H9 (cell line): ENCODE measurements around the gene COL28A1. TPM values are rescaled to one million over a fixed set of nuclear protein-coding genes. Genes with fewer than 3 reads are reported as not detected.

ENCODE experiments used
- DNase-seq: peaks from one replicate; pipeline ENCODE4 v3.0.0-alpha.2; 2017
- H2AFZ ChIP-seq: one replicate; pipeline ENCODE4 v1.6.1; 2013; ENCODE audit warnings: mild to moderate bottlenecking, low read length, control low read depth, moderate library complexity
- H2AK5ac ChIP-seq: 2 replicates; pipeline ENCODE4 v1.6.1; 2013; ENCODE audit warnings: low read length, control low read depth, mixed read lengths; ENCODE audit not compliant: insufficient read length
- H2BK120ac ChIP-seq: one replicate; pipeline ENCODE4 v1.6.1; 2013; ENCODE audit warnings: low read depth, mild to moderate bottlenecking, low read length, control low read depth, inconsistent platforms; ENCODE audit not compliant: poor library complexity, severe bottlenecking
- H2BK12ac ChIP-seq: 2 replicates; pipeline ENCODE4 v1.6.1; 2013; ENCODE audit warnings: low read length, control low read depth, mixed read lengths, low read depth; ENCODE audit not compliant: insufficient read length
- H2BK15ac ChIP-seq: 2 replicates; pipeline ENCODE4 v1.6.1; 2013; ENCODE audit warnings: low read depth, low read length, control low read depth
- H2BK20ac ChIP-seq: one replicate; pipeline ENCODE4 v1.6.1; 2013; ENCODE audit warnings: low read depth, mild to moderate bottlenecking, low read length, control low read depth, inconsistent platforms; ENCODE audit not compliant: poor library complexity, severe bottlenecking
- H2BK5ac ChIP-seq: 2 replicates; pipeline ENCODE4 v1.6.1; 2013; ENCODE audit warnings: low read length, control low read depth, mixed read lengths; ENCODE audit not compliant: insufficient read length
- H3K14ac ChIP-seq: 2 replicates; pipeline ENCODE4 v1.6.1; 2013; ENCODE audit warnings: low read length, control low read depth; ENCODE audit not compliant: insufficient read depth
- H3K18ac ChIP-seq: 2 replicates; pipeline ENCODE4 v1.6.1; 2013; ENCODE audit warnings: low read depth, mild to moderate bottlenecking, mixed read lengths, low read length, control low read depth; ENCODE audit not compliant: insufficient read length
- H3K23ac ChIP-seq: 2 replicates; pipeline ENCODE4 v1.6.1; 2013; ENCODE audit warnings: low read length, control low read depth, mixed read lengths, low read depth; ENCODE audit not compliant: insufficient read length
- H3K23me2 ChIP-seq: 2 replicates; pipeline ENCODE4 v1.6.1; 2013; ENCODE audit warnings: low read depth, mild to moderate bottlenecking, mixed read lengths, low read length, control low read depth; ENCODE audit not compliant: insufficient read length, poor library complexity, severe bottlenecking
- H3K27ac ChIP-seq: 2 replicates; pipeline ENCODE4 v1.5.1; 2013; ENCODE audit warnings: low read length, control low read depth, mixed read lengths, low read depth; ENCODE audit not compliant: insufficient read length
- H3K27me3 ChIP-seq: 2 replicates; pipeline ENCODE4 v1.6.1; 2013; ENCODE audit warnings: low read length, control low read depth, inconsistent platforms; ENCODE audit not compliant: insufficient read depth
- H3K4ac ChIP-seq: 2 replicates; pipeline ENCODE4 v1.6.1; 2013; ENCODE audit warnings: low read depth, mild to moderate bottlenecking, control low read depth, inconsistent platforms, low read length, moderate library complexity
- H3K4me1 ChIP-seq: 2 replicates; pipeline ENCODE4 v1.6.1; 2013; ENCODE audit warnings: low read length, control low read depth, inconsistent platforms; ENCODE audit not compliant: insufficient read depth
- H3K4me2 ChIP-seq: 2 replicates; pipeline ENCODE4 v1.6.1; 2013; ENCODE audit warnings: low read length, control low read depth, mixed read lengths; ENCODE audit not compliant: insufficient read length, insufficient read depth
- H3K56ac ChIP-seq: 2 replicates; pipeline ENCODE4 v1.6.1; 2013; ENCODE audit warnings: low read depth, mild to moderate bottlenecking, mixed read lengths, low read length, control low read depth; ENCODE audit not compliant: insufficient read length
- H3K79me1 ChIP-seq: 2 replicates; pipeline ENCODE4 v1.6.1; 2013; ENCODE audit warnings: low read depth, mild to moderate bottlenecking, moderate library complexity, low read length, control low read depth, inconsistent platforms; ENCODE audit not compliant: insufficient read depth, poor library complexity, severe bottlenecking
- H3K79me2 ChIP-seq: 2 replicates; pipeline ENCODE4 v1.6.1; 2013; ENCODE audit warnings: low read length, control low read depth, inconsistent platforms; ENCODE audit not compliant: insufficient read depth
- H3K9ac ChIP-seq: 2 replicates; pipeline ENCODE4 v1.6.1; 2013; ENCODE audit warnings: low read length, control low read depth, mixed read lengths; ENCODE audit not compliant: insufficient read length; ENCODE audit errors: extremely low read depth
- H3K9me3 ChIP-seq: one replicate; pipeline ENCODE4 v1.6.1; 2013; ENCODE audit warnings: low read depth, low read length, inconsistent platforms; ENCODE audit not compliant: control insufficient read depth
- H3T11ph ChIP-seq: one replicate; pipeline ENCODE4 v1.6.1; 2013; ENCODE audit warnings: mild to moderate bottlenecking, low read length, control low read depth, inconsistent platforms
- H4K20me1 ChIP-seq: one replicate; pipeline ENCODE4 v1.6.1; 2013; ENCODE audit not compliant: control insufficient read depth, insufficient read length, insufficient read depth
- H4K5ac ChIP-seq: 2 replicates; pipeline ENCODE4 v1.6.1; 2013; ENCODE audit warnings: low read depth, mild to moderate bottlenecking, mixed read lengths, low read length, control low read depth; ENCODE audit not compliant: insufficient read length
- H4K8ac ChIP-seq: replicated peaks from 2 replicates; pipeline ENCODE4 v1.6.1; 2013; ENCODE audit warnings: low read length, control low read depth, mixed read lengths, low read depth; ENCODE audit not compliant: insufficient read length
- H4K91ac ChIP-seq: 2 replicates; pipeline ENCODE4 v1.6.1; 2013; ENCODE audit warnings: low read depth, mild to moderate bottlenecking, moderate library complexity, mixed read lengths, low read length, control low read depth; ENCODE audit not compliant: insufficient read length
- H3K27ac Mint-ChIP-seq, 3 experiments: 2 replicates in 2 of 3; 3 replicates in 1 of 3; pipeline ENCODE4 v1.8.0; 2020 to 2021; ENCODE audit warnings: mixed read lengths in 3 of 3, mild to moderate bottlenecking in 1 of 3, moderate library complexity in 1 of 3
- H3K27me3 Mint-ChIP-seq: 2 replicates; pipeline ENCODE4 v1.8.0; 2021; ENCODE audit warnings: low read depth, mild to moderate bottlenecking, moderate library complexity, mixed read lengths
- H3K36me3 Mint-ChIP-seq, 3 experiments: 2 replicates in 2 of 3; 3 replicates in 1 of 3; pipeline ENCODE4 v1.8.0; 2020 to 2021; ENCODE audit warnings: low read depth in 3 of 3, mixed read lengths in 3 of 3; ENCODE audit not compliant: insufficient read depth in 1 of 3
- H3K4me1 Mint-ChIP-seq, 2 experiments: 2 replicates each; pipeline ENCODE4 v1.8.0; 2020; ENCODE audit warnings: mixed read lengths in 2 of 2
- H3K4me3 Mint-ChIP-seq, 2 experiments: 2 replicates in 1 of 2; 3 replicates in 1 of 2; pipeline ENCODE4 v1.8.0; 2020 to 2021; ENCODE audit warnings: mild to moderate bottlenecking in 2 of 2, mixed read lengths in 2 of 2, moderate library complexity in 1 of 2
- H3K9me3 Mint-ChIP-seq, 2 experiments: 2 replicates in 1 of 2; 3 replicates in 1 of 2; pipeline ENCODE4 v1.8.0; 2020; ENCODE audit warnings: mild to moderate bottlenecking in 2 of 2, mixed read lengths in 2 of 2, moderate library complexity in 1 of 2
- CTCF ChIP-seq: fragments of 200-600 bp; sonication (generic); conservative IDR thresholded peaks from 3 replicates; pipeline ENCODE4 v1.8.0; 2021; ENCODE audit warnings: antibody characterized with exemption, mild to moderate bottlenecking
- total RNA-seq: library from RNA; stranded (reverse); gene quantifications from 2 replicates; pipeline ENCODE4 v1.2.1, GENCODE V29; 2021

COL28A1 gene
- total RNA-seq, 1 experiment from 2014 or later = 0.66 TPM

GRCh38 chr7:7405461-7405860 lies 130.2 kb downstream of the COL28A1 start:
- Histone ChIP-seq H3K4ac (no peak overlapping the region), H2BK20ac (no peak overlapping the region), H3K9ac (no peak overlapping the region), H3K23ac (no peak overlapping the region), H3T11ph (no peak overlapping the region), H3K18ac (no peak overlapping the region), H2BK120ac (no peak overlapping the region), H2BK15ac (no peak overlapping the region), H2BK12ac (no peak overlapping the region), H4K5ac (no peak overlapping the region), H2BK5ac (no peak overlapping the region), H3K23me2 (no peaks in the 10 kb centered on the region), H3K27me3 (no peaks in the 10 kb centered on the region), H2AK5ac (no peak overlapping the region), H3K27ac (no peak overlapping the region), H3K9me3 (no peaks in the 10 kb centered on the region), H2AFZ (no peak overlapping the region), H3K4me2 (no peak overlapping the region), H3K56ac (no peak overlapping the region), H4K8ac (no peak overlapping the region), H4K20me1 (no peaks in the 10 kb centered on the region), H3K79me2 (no peaks in the 10 kb centered on the region), H3K79me1 (no peaks in the 10 kb centered on the region), H3K4me1 (no peaks in the 10 kb centered on the region), H4K91ac (no peak overlapping the region), H3K14ac (no peak overlapping the region)
- Mint-ChIP-seq H3K9me3 (peaks cover 15 to 22% of the 10 kb centered on the region in 2 experiments), H3K4me3 (no peak overlapping the region), H3K36me3 (peaks cover 7 to 21% (median 7%) of the 10 kb centered on the region in 3 experiments), H3K27me3 (no peaks in the 10 kb centered on the region; the same call in 1 of the 2 replicates), H3K27ac (no peak overlapping the region), H3K4me1 (peaks cover 6 to 7% of the 10 kb centered on the region in 2 experiments)
- no peak for DNase-seq
- no peak for TF ChIP-seq CTCF
